ENCODE results near the gene NR1H4.

DNA sequence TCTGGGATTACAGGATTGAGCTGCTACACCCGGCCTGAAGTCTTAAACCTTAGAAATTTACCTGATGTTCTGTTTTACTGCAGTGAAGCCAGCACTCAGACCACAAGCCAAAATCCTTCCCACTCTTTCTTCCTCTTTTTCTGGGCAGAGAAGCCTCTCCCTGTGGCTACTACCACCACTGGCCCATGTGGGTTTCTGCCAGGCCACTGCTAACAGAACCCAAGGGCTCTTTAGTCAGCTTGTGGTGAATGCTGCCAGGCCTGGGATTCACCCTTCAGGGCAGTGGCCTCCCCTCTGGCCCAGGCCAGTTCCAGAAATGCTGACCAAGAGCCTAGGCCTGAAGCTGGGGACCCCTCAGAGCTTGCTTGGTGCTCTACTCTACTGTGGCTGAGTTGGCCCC, 135.1 kb downstream of the NR1H4 start:
- TF ChIP-seq, protein P1, sequence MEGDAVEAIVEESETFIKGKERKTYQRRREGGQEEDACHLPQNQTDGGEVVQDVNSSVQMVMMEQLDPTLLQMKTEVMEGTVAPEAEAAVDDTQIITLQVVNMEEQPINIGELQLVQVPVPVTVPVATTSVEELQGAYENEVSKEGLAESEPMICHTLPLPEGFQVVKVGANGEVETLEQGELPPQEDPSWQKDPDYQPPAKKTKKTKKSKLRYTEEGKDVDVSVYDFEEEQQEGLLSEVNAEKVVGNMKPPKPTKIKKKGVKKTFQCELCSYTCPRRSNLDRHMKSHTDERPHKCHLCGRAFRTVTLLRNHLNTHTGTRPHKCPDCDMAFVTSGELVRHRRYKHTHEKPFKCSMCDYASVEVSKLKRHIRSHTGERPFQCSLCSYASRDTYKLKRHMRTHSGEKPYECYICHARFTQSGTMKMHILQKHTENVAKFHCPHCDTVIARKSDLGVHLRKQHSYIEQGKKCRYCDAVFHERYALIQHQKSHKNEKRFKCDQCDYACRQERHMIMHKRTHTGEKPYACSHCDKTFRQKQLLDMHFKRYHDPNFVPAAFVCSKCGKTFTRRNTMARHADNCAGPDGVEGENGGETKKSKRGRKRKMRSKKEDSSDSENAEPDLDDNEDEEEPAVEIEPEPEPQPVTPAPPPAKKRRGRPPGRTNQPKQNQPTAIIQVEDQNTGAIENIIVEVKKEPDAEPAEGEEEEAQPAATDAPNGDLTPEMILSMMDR (IDR thresholded peaks at IDR 0.05): no peak
- no peak for TF ChIP-seq POLR2A (IDR thresholded peaks at IDR 0.05)
